Motor neuron (in vitro differentiated cells): Measurements from ENCODE around the gene ARMC7. TPM values are rescaled to one million over a fixed set of nuclear protein-coding genes. Genes with fewer than 3 reads are reported as not detected.

Experiments
- ATAC-seq, 8 experiments: fragments of 200-7000 bp; cut with Tn5 transposase; replicated peaks in 6 of 8; 2 replicates each; pipeline ENCODE4 v1.8.0; 2021; ENCODE audit warnings: mild to moderate bottlenecking in 8 of 8, moderate library complexity in 8 of 8
- H3K27ac ChIP-seq, 2 donors: fragments of 250-450 bp; sonication (Bioruptor Pico); 2 replicates each; pipeline ENCODE4 v1.9.0; 2021; ENCODE audit warnings: antibody characterized with exemption in 2 of 2, mild to moderate bottlenecking in 2 of 2, moderate library complexity in 1 of 2
- H3K4me1 ChIP-seq, 2 donors: fragments of 250-450 bp; sonication (Bioruptor Pico); replicated peaks in 1 of 2; 2 replicates each; pipeline ENCODE4 v1.6.1; 2021; ENCODE audit warnings: antibody characterized with exemption in 2 of 2, mild to moderate bottlenecking in 2 of 2, moderate library complexity in 1 of 2
- H3K4me3 ChIP-seq, 5 donors: fragments of 250-450 bp; sonication (Bioruptor Pico); 2 replicates each; pipeline ENCODE4 v1.9.0; 2021; ENCODE audit warnings: antibody characterized with exemption in 5 of 5, mild to moderate bottlenecking in 5 of 5, moderate library complexity in 4 of 5
- WGBS, 10 experiments: fragments of 450-650 bp; shearing (Covaris generic); methylation state at CpG; one replicate each; pipeline ENCODE4 v1.0.0; 2022; 5-methylcytosine and 5-hydroxymethylcytosine counted together
- in situ Hi-C, 9 experiments: fragments of 400-800 bp; cut with MboI; loops; one replicate each; pipeline ENCODE4 v1.15.0; 2021; ENCODE audit warnings: low sequenced_read_pairs in 9 of 9, low pct_unique_long_range_greater_than_20kb in 2 of 9; ENCODE audit not compliant: unreplicated experiment in 9 of 9
- total RNA-seq, 8 experiments: library from RNA; unstranded; fragments of 300-600 nt; gene quantifications; 2 replicates each; pipeline versions ENCODE4 v1.2.3 to v1.2.4, GENCODE V29; 2022

Gene ARMC7
- total RNA-seq: 10 to 100 TPM in 2 of 8 experiments, 1 to 10 TPM in 6; 3.7 to 11.3 (median 6.1) TPM

- peak within 1 kb of the TSS; percentile 11 to 56 for H3K27ac ChIP-seq
- WGBS, 10 experiments: 0% methylated on average over 1 to 8 of the region's 68 CpGs; no CpG with 5 or more reads in 6 of the 10 experiments
- H3K4me3 ChIP-seq: peak within 1 kb of the TSS; percentile 41 to 81 (median 55)
- peak; percentile 66 to 92 (median 88) for ATAC-seq
- H3K4me1 ChIP-seq: peaks cover 11 to 14% of the 10 kb centered on the region in 2 donors
- in situ Hi-C loops: no loop called here
Observed at GRCh38 chr17:75109407-75110233, at the start of gene ARMC7. Gene ARMC7 (plus strand): TSS chr17:75109969. CDS start chr17:75110289, 320 bp downstream.

DNA sequence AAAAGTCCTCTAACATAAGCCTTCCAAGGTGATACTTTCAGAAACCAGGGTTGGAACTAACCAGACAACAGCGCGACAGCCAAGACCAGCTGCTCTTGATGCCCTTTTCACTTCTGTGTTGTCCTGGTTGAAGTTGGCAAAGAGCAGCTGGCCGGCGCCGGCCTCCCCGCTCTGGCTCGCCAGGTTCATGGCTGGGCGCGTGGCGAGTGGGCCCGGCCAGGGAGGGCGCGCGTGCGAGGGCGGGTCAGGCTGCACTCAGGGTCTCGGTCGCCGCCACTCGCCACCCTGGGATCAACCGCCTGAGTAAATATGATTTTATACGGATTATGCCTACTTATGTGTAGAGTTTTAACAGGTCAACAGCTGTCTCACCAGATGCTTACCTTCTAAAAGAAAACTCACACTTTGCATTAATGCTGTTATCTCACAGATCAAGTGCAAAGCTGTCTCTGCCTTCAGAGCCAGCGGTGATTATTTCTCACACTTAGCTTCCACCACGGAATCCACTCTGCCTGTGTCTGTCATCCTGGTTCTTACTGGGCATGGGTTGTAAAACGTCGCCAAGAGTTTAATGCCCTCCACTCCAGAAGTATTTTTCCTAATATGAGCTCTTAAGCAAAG lies 49.2 kb upstream of the ARMC7 start:
- Histone ChIP-seq H3K27ac (no peak overlapping the region), H3K4me1 (no peaks in the 10 kb centered on the region), H3K4me3 (no peak overlapping the region)
- 80 to 100% (median 97%) methylated on average over 1 to 18 of the region's 26 CpGs; no CpG with 5 or more reads in 2 of the 10 experiments for WGBS, 10 experiments
- in situ Hi-C loops: no loop called here
- ATAC-seq: no peak

DNA sequence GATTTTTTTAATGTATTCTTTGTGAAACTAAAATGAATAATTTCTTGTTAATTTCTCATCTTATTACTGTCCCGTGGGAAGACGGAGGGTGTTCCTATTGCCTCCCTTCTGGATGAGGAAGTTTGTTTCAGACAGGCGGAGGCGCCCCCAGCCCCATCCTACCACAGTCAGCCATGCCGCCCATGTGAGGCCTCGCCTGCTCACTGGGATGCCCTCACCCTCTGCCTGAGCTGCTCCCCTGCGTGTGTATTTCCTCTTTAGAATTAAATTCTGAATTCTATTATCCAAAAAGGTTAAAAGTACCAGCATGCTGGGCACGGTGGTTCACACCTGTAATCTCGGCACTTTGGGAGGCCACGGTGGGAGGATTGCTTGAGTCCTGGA lies 48.7 kb upstream of the ARMC7 start:
- WGBS, 10 experiments: 83 to 100% (median 97%) methylated on average over 2 to 7 of the region's 10 CpGs; no CpG with 5 or more reads in 4 of the 10 experiments
- H3K27ac ChIP-seq: no peak overlapping the region
- in situ Hi-C loops: no loop called here
- no peak overlapping the region for H3K4me3 ChIP-seq
- no peak for ATAC-seq
- H3K4me1 ChIP-seq: no peaks in the 10 kb centered on the region

DNA sequence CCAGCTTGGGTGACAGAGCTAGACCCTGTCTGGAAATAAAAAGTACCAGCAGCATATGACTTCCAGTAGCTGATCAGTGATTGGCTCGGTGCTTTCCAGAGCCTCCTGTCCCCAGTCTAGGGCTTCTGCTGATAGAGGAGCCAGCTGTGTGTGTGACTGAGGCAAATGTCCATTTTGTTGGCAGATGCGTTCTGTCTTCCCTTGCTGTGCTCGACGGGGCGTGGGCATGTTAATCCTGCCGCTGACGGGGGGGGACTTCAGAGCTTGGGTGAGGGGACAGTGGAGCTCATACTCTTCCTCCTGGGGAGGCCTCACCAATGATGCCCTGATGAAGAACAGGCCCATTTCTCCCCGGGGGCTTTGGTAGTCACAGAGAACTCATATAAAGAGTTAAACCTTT lies 48.2 kb upstream of the ARMC7 start:
- in situ Hi-C loops: no loop called here
- WGBS, 10 experiments: 71 to 100% (median 90%) methylated on average over 1 to 6 of the region's 8 CpGs; no CpG with 5 or more reads in 4 of the 10 experiments
- no peak overlapping the region for H3K4me3 ChIP-seq
- no peak overlapping the region for H3K27ac ChIP-seq
- no peaks in the 10 kb centered on the region for H3K4me1 ChIP-seq
- ATAC-seq: no peak

GRCh38 chr17:75063201-75063600 lies 46.6 kb upstream of the ARMC7 start:
- H3K4me1 ChIP-seq: no peaks in the 10 kb centered on the region
- WGBS, 10 experiments: 70 to 100% (median 92%) methylated on average over 2 to 10 of the region's 13 CpGs; no CpG with 5 or more reads in 5 of the 10 experiments
- H3K4me3 ChIP-seq: no peak overlapping the region
- in situ Hi-C loops: no loop called here
- no peak for ATAC-seq
- no peak overlapping the region for H3K27ac ChIP-seq

DNA sequence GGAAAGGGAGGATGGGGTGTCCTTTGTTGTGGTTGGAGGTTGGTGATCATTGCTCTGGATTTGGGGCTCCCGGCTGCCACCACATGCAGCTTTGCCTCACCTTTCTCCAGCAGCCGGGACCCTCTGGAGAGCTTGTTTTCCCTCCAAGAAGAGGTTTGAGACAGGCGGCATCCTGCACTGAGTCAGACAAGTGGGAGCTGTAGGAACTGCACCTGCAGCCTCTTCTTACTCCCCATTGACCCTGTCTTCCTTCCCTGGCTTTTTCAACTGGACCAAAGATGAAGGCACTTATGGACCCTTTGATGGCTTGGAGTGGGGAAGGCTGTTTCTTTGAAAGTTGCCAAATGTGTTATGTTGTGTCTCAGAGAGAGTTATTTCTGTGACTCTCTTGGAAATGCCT lies 46.1 kb upstream of the ARMC7 start:
- ATAC-seq: no peak
- WGBS, 10 experiments: 80 to 100% (median 92%) methylated on average over 1 to 2 of the region's 3 CpGs; no CpG with 5 or more reads in 5 of the 10 experiments
- Histone ChIP-seq H3K4me1 (no peaks in the 10 kb centered on the region), H3K4me3 (no peak overlapping the region), H3K27ac (no peak overlapping the region)
- in situ Hi-C loops: no loop called here

DNA sequence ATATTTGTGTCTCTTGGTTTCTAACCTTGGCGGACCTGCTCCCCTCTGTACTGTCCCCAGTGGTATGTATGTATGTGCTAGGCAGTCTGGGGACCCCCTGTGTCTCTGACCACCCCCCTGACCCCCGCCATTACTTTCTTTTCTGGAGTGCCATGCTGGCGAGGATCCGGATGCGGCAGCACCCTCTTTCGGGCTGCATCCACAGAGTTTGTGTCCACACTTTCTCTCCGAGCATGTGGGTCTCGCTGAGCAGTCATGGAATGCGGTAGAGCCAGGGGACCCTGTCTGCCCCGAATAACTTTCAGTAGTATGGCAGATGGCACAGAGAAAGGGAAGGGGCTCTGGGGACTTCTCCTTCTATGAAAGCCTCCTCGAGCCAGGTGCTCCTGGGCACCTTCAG lies 45.7 kb upstream of the ARMC7 start:
- Histone ChIP-seq H3K4me1 (no peaks in the 10 kb centered on the region), H3K4me3 (no peak overlapping the region), H3K27ac (no peak overlapping the region)
- in situ Hi-C loops: no loop called here
- WGBS, 10 experiments: 90 to 100% methylated on average over 1 to 2 of the region's 11 CpGs; no CpG with 5 or more reads in 8 of the 10 experiments
- ATAC-seq: no peak

DNA sequence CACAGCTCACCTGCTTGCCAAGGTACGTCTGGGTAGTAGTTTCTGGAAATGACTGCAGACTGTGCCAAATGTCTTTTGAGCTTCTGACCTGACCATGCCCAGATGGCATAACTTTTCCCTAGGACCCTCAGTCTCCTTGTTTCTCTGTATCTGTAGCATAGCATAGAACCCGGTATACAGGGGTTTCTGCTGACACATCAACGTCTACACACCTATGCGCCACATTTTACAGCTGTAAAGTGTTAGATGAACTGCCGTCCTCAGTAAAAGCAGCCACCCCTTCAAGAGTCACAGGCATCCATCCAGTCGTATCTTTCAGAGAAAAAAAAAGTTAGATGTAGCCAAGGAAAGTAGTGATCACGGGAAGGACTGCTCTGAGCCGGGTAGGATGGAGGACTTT lies 45.3 kb upstream of the ARMC7 start:
- 73 to 100% (median 96%) methylated on average over 1 to 7 of the region's 8 CpGs; no CpG with 5 or more reads in 4 of the 10 experiments for WGBS, 10 experiments
- Histone ChIP-seq H3K4me1 (no peaks in the 10 kb centered on the region), H3K4me3 (no peak overlapping the region), H3K27ac (no peak overlapping the region)
- in situ Hi-C loops: no loop called here
- ATAC-seq: no peak

GRCh38 chr17:75064867-75065561 lies 44.8 kb upstream of the ARMC7 start:
- Histone ChIP-seq H3K4me1 (no peaks in the 10 kb centered on the region), H3K27ac (no peak overlapping the region), H3K4me3 (no peak overlapping the region)
- no peak for ATAC-seq
- in situ Hi-C loops: no loop called here
- WGBS, 10 experiments: 60 to 98% (median 93%) methylated on average over 1 to 11 of the region's 18 CpGs; no CpG with 5 or more reads in 2 of the 10 experiments

DNA sequence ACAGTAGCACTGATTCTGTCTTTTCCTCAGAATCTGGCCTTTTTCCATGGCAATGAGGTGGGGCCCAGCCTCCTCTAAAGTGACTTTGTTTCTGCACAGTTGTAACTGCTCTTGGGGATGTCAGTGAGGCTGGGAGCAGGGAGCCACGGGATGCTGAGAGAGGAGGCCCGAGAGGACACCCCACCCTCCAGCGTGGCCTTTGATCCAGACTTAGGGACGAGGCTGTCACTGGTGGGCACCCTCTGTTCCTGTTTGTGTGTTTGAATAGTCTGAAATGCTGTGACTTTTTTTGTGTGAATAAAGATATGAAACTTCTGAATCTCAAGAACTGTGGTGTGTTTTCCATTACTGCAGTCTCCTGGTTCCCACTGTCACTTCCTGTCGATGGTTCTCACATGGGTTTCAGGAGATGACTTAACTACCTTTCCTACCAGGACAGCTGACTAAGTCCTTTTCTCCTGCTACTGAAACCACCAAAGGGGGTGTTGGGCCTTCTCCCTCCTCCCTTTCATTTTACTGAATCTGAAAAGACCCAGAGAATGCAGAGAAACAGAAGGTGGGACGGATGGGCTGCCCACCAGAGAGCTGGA lies 44.1 kb upstream of the ARMC7 start:
- in situ Hi-C loops: no loop called here
- H3K27ac ChIP-seq: no peak overlapping the region
- no peak for ATAC-seq
- 0 to 100% (median 68%) methylated on average over 1 to 4 of the region's 6 CpGs; no CpG with 5 or more reads in 1 of the 10 experiments for whole genome bisulfite sequencing, 10 experiments
- no peak overlapping the region for H3K4me3 ChIP-seq
- H3K4me1 ChIP-seq: no peaks in the 10 kb centered on the region

GRCh38 chr17:75067856-75068255 lies 41.9 kb upstream of the ARMC7 start:
- H3K4me1 ChIP-seq: no peaks in the 10 kb centered on the region
- in situ Hi-C loops: no loop called here
- 28 to 80% (median 40%) methylated on average over 1 to 2 of the region's 4 CpGs; no CpG with 5 or more reads in 5 of the 10 experiments for WGBS, 10 experiments
- no peak overlapping the region for H3K4me3 ChIP-seq
- ATAC-seq: no peak
- no peak overlapping the region for H3K27ac ChIP-seq

- Histone ChIP-seq H3K27ac (no peak overlapping the region), H3K4me3 (no peak overlapping the region), H3K4me1 (peaks cover 5 to 6% of the 10 kb centered on the region in 2 donors)
- WGBS, 10 experiments: 40 to 91% (median 72%) methylated on average over 1 to 7 of the region's 8 CpGs; no CpG with 5 or more reads in 1 of the 10 experiments
- no peak for ATAC-seq
- in situ Hi-C loops: no loop called here
Observed at GRCh38 chr17:75068750-75069149, 41.0 kb upstream of the ARMC7 start.
